ENCODE data around the gene PHF21B.

GRCh38 chr22:44998296-44998695 is 11.5 kb downstream of the PHF21B start:
- TF ChIP-seq CTCF (IDR thresholded peaks at IDR 0.05) = no peak
- TF ChIP-seq POLR2A (IDR thresholded peaks at IDR 0.05; ENCODE audit: low read depth) = no peak
- no peak for TF ChIP-seq POLR2AphosphoS5 (IDR thresholded peaks at IDR 0.05)

Measured in esophagus muscularis mucosa (tissue), 3 donors.